Measurements from ENCODE around the gene MPRIP. TPM values are rescaled to one million over a fixed set of nuclear protein-coding genes. Genes with fewer than 3 reads are reported as not detected.

The MPRIP gene
- total and polyA plus RNA-seq, 8 donors: 80.2 to 518 (median 190) TPM

DNA sequence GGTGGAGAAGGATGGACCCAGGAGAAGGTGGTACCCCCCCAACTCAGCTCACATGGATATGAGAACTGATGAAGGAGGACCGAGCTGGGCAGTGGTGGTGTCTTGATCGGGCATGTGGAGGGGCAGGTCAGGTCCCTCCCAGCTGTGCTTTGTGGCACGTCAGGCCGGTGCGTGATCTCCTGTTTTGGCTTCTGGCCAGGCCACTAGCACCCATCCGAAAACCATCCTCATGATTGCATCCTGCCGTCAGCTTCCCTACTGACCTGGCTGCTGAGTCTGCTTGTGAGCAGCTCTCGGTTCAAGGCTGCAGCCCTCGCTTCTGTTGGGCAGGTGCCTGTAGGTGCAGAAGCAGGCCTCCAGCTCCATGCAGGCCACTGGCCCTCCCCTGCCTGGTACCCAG, 110.8 kb downstream of the MPRIP start:
- peak overlapping the region in 2 of 5 donors; percentile 61 to 72 for H3K27ac ChIP-seq
- no peak for DNase-seq
- TF ChIP-seq POLR2A (IDR thresholded peaks at IDR 0.05): no peak
- TF ChIP-seq EP300 (IDR thresholded peaks at IDR 0.05): no peak
- TF ChIP-seq, protein P1, sequence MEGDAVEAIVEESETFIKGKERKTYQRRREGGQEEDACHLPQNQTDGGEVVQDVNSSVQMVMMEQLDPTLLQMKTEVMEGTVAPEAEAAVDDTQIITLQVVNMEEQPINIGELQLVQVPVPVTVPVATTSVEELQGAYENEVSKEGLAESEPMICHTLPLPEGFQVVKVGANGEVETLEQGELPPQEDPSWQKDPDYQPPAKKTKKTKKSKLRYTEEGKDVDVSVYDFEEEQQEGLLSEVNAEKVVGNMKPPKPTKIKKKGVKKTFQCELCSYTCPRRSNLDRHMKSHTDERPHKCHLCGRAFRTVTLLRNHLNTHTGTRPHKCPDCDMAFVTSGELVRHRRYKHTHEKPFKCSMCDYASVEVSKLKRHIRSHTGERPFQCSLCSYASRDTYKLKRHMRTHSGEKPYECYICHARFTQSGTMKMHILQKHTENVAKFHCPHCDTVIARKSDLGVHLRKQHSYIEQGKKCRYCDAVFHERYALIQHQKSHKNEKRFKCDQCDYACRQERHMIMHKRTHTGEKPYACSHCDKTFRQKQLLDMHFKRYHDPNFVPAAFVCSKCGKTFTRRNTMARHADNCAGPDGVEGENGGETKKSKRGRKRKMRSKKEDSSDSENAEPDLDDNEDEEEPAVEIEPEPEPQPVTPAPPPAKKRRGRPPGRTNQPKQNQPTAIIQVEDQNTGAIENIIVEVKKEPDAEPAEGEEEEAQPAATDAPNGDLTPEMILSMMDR (IDR thresholded peaks at IDR 0.05): no peak
- no peak for TF ChIP-seq POLR2AphosphoS5 (IDR thresholded peaks at IDR 0.05)
- H3K9me3 ChIP-seq: no peaks in the 10 kb centered on the region
- peaks cover 75 to 98% (median 97%) of the 10 kb centered on the region in 4 donors for H3K36me3 ChIP-seq
- WGBS, 5 donors: 74 to 93% (median 83%) methylated on average over 9 of the region's 9 CpGs
- H3K4me3 ChIP-seq: no peak overlapping the region
- no peaks in the 10 kb centered on the region for H3K27me3 ChIP-seq
- peaks cover 7 to 28% (median 17%) of the 10 kb centered on the region in 4 donors for H3K4me1 ChIP-seq
- intact Hi-C loops (cut with DNase I; ENCODE audit: low total_unique reads): no loop called here

DNA sequence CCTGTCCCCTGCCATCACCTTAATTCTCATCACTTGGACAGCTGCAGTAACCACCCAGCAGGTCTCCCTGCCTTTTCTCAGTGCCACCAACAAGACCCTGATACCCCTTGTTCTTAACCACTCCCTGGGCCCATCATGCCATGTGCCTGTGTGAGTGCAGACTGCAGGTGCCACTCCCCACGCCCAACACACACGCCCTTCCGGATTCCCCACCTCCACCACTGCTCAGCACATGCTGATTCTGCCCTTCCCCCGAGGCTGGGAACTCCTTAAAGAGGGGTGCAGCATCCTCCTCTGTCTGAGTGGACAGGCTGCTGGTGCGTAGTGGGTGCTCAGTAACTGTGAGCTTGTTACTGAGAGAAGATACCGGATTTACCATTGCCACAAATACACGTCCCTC, 111.5 kb downstream of the MPRIP start:
- peaks cover 78 to 98% (median 97%) of the 10 kb centered on the region in 4 donors for H3K36me3 ChIP-seq
- TF ChIP-seq, protein P1 (IDR thresholded peaks at IDR 0.05): no peak
- TF ChIP-seq POLR2AphosphoS5 (IDR thresholded peaks at IDR 0.05): no peak
- no peak for TF ChIP-seq EP300 (IDR thresholded peaks at IDR 0.05)
- no peak for TF ChIP-seq POLR2A (IDR thresholded peaks at IDR 0.05)
- intact Hi-C loops (cut with DNase I; ENCODE audit: low total_unique reads): no loop called here
- no peaks in the 10 kb centered on the region for H3K9me3 ChIP-seq
- H3K27me3 ChIP-seq: no peaks in the 10 kb centered on the region
- no peak for DNase-seq
- H3K27ac ChIP-seq: no peak overlapping the region
- WGBS, 5 donors: 61 to 72% (median 70%) methylated on average over 7 of the region's 7 CpGs
- H3K4me1 ChIP-seq: peaks cover 7 to 28% (median 17%) of the 10 kb centered on the region in 4 donors
- H3K4me3 ChIP-seq: no peak overlapping the region

DNA sequence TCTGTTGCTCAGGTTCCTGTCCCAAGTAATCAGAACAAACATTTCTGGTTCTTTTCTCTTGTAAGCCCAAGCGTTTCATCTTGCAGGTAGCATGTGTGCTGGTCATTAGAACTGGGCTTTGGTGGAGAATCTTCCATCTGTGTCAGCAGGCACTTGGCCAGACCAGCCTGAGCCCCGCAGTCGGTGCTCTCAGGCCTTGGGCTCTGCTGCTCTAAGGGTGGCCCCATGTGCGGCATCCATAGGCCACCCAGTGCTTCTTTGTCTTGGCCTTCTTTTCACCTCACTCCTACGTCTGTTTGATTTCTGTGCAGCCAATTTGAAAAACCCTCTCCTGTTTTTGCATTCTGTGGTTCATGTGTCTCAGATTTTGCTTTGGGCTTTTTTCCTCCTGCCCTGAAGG, 112.3 kb downstream of the MPRIP start:
- Histone ChIP-seq H3K36me3 (peaks cover 87 to 99% (median 99%) of the 10 kb centered on the region in 4 donors), H3K27ac (no peak overlapping the region), H3K9me3 (no peaks in the 10 kb centered on the region), H3K27me3 (no peaks in the 10 kb centered on the region), H3K4me3 (no peak overlapping the region), H3K4me1 (peaks cover 7 to 28% (median 17%) of the 10 kb centered on the region in 4 donors)
- WGBS, 5 donors: 82 to 94% (median 88%) methylated on average over 5 of the region's 5 CpGs
- TF ChIP-seq EP300 (IDR thresholded peaks at IDR 0.05) (no peak), POLR2A (IDR thresholded peaks at IDR 0.05) (no peak), POLR2AphosphoS5 (IDR thresholded peaks at IDR 0.05) (no peak)
- TF ChIP-seq, protein P1 (IDR thresholded peaks at IDR 0.05): no peak
- intact Hi-C loops (cut with DNase I; ENCODE audit: low total_unique reads): no loop called here
- no peak for DNase-seq

DNA sequence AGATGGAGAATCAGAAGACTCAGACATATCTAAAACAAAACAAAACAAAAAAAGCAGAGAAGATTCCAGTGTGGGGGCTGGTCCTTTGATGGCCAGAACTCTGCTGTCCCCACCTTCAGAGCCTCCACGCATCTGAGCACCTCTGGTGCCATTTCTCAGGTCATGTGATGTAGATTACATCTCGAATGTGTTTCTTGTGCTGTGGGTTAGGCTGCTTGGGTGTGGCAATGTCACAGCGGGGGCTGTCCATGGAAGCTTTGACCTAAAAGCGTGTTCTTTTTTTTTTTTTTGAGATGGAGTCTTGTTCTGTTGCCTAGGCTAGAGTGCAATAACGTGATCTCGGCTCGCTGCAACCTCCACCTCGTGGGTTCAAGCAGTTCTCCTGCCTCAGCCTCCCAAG, 112.7 kb downstream of the MPRIP start:
- Histone ChIP-seq H3K27me3 (no peaks in the 10 kb centered on the region), H3K27ac (no peak overlapping the region), H3K36me3 (peaks cover 88 to 100% (median 100%) of the 10 kb centered on the region in 4 donors), H3K4me3 (no peak overlapping the region), H3K9me3 (no peaks in the 10 kb centered on the region), H3K4me1 (peaks cover 7 to 28% (median 17%) of the 10 kb centered on the region in 4 donors)
- DNase-seq: no peak
- intact Hi-C loops (cut with DNase I; ENCODE audit: low total_unique reads): no loop called here
- WGBS, 5 donors: 81 to 89% (median 85%) methylated on average over 8 of the region's 8 CpGs
- TF ChIP-seq POLR2AphosphoS5 (IDR thresholded peaks at IDR 0.05) (no peak), POLR2A (IDR thresholded peaks at IDR 0.05) (no peak), EP300 (IDR thresholded peaks at IDR 0.05) (no peak)
- TF ChIP-seq, protein P1 (IDR thresholded peaks at IDR 0.05): no peak
